SU-DHL-6 (cell line): ENCODE results near the gene VPS13A.

Experiments
- EZH2phosphoT487 ChIP-seq: fragments of 200-600 bp; sonication (generic), shearing (Covaris generic); conservative IDR thresholded peaks from 2 replicates; pipeline ENCODE4 v1.6.1; 2018; ENCODE audit warnings: mild to moderate bottlenecking, antibody characterized with exemption, low read length, moderate library complexity, mixed read lengths
- TF ChIP-seq, protein P1 (sequence below): fragments of 200-600 bp; sonication (generic); IDR thresholded peaks from one replicate; pipeline ENCODE4 v1.5.1; 2017; ENCODE audit warnings: antibody characterized with exemption, mild to moderate bottlenecking, low read length, moderate library complexity; ENCODE audit not compliant: insufficient read depth, poor library complexity, severe bottlenecking

DNA sequence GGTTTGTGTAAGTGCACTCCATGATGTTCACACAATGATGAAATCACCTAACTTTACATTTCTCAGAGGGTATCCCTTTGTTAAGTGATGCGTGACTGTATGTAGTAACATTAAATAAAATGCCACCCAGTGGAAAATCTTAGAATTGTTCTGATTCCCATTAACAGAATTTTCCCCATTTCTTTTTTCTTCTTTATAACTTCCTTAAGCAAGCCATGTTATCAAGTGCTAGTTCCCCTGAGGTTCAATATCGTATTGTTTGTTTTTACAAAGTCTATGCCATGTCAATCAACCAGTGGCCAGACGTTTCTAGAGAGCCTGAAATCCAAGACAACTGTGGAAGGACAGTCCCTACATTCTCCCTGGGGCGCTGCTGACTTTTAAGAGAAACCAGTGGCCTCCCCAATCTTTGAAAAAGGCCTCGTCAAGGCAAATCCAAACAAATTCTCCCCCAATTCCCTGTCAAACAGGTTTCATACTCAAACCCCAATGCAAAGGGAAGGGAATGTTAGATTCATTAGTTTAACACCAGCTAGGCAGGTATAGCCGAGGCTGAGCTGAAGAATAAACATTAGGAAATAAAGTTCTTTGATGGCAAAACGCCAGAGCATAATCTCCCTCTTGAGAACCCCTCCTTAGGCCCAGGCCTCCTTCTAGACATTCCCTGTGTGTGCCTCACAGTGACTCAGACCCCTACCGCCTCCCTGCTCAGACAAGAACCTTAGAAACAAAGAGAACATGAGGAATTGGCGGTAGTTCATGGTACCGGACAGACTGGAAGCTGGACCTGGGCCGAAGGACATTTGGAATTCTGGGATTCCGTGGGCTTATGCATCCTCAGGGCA is 272.1 kb downstream of the VPS13A start:
- no peak for TF ChIP-seq EZH2phosphoT487
- TF ChIP-seq, protein P1, sequence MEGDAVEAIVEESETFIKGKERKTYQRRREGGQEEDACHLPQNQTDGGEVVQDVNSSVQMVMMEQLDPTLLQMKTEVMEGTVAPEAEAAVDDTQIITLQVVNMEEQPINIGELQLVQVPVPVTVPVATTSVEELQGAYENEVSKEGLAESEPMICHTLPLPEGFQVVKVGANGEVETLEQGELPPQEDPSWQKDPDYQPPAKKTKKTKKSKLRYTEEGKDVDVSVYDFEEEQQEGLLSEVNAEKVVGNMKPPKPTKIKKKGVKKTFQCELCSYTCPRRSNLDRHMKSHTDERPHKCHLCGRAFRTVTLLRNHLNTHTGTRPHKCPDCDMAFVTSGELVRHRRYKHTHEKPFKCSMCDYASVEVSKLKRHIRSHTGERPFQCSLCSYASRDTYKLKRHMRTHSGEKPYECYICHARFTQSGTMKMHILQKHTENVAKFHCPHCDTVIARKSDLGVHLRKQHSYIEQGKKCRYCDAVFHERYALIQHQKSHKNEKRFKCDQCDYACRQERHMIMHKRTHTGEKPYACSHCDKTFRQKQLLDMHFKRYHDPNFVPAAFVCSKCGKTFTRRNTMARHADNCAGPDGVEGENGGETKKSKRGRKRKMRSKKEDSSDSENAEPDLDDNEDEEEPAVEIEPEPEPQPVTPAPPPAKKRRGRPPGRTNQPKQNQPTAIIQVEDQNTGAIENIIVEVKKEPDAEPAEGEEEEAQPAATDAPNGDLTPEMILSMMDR, result no peak
